Right hindlimb (tissue), 1 donor: ENCODE measurements around the gene MCOLN2.

Experiments
- DNase-seq: peaks from one replicate; pipeline ENCODE4 v3.0.0-alpha.2; 2018

Gene MCOLN2

GRCh38 chr1:84982395-84982794 is 14.5 kb downstream of the MCOLN2 start:
- no peak for DNase-seq

GRCh38 chr1:84975035-84975434 is 21.9 kb downstream of the MCOLN2 start:
- DNase-seq, result no peak

GRCh38 chr1:84973498-84974334 is 23.2 kb downstream of the MCOLN2 start:
- DNase-seq, result no peak

- no peak for DNase-seq
These were observed 24.4 kb downstream of the MCOLN2 start for GRCh38 chr1:84972377-84972987.

GRCh38 chr1:84971957-84972356 is 25.0 kb downstream of the MCOLN2 start:
- DNase-seq, result no peak

- DNase-seq, result no peak
These were observed 27.2 kb downstream of the MCOLN2 start for GRCh38 chr1:84969489-84970250.

- no peak for DNase-seq
These were observed 28.0 kb downstream of the MCOLN2 start for GRCh38 chr1:84968865-84969264.

- no peak for DNase-seq
These were observed 28.8 kb downstream of the MCOLN2 start for GRCh38 chr1:84968101-84968500.

GRCh38 chr1:84967666-84968065 is 29.2 kb downstream of the MCOLN2 start:
- DNase-seq, result no peak

- DNase-seq, result no peak
These were observed 33.9 kb downstream of the MCOLN2 start for GRCh38 chr1:84963021-84963420.

- DNase-seq, result no peak
These were observed 35.6 kb downstream of the MCOLN2 start for GRCh38 chr1:84961316-84961715.

- DNase-seq, result no peak
These were observed 36.5 kb downstream of the MCOLN2 start for GRCh38 chr1:84960371-84960770.

GRCh38 chr1:84959294-84959693 is 37.6 kb downstream of the MCOLN2 start:
- DNase-seq, result no peak

GRCh38 chr1:84957966-84958365 is 38.9 kb downstream of the MCOLN2 start:
- DNase-seq, result no peak

GRCh38 chr1:84956655-84957054 is 40.3 kb downstream of the MCOLN2 start:
- no peak for DNase-seq

GRCh38 chr1:84956097-84956496 is 40.8 kb downstream of the MCOLN2 start:
- DNase-seq, result no peak

- no peak for DNase-seq
These were observed 47.2 kb downstream of the MCOLN2 start for GRCh38 chr1:84949664-84950063.

- no peak for DNase-seq
These were observed 49.1 kb downstream of the MCOLN2 start for GRCh38 chr1:84947536-84948410.

GRCh38 chr1:84946631-84947030 is 50.3 kb downstream of the MCOLN2 start:
- DNase-seq, result no peak

GRCh38 chr1:84944767-84945486 is 52.0 kb downstream of the MCOLN2 start:
- peak; percentile 80 for DNase-seq

GRCh38 chr1:84941843-84942242 is 55.1 kb downstream of the MCOLN2 start:
- DNase-seq, result no peak

- DNase-seq, result no peak
These were observed 56.4 kb downstream of the MCOLN2 start for GRCh38 chr1:84940481-84940880.
